Right lung (tissue), 5 donors: ENCODE results near the gene ATG7. TPM values are rescaled to one million over a fixed set of nuclear protein-coding genes. Genes with fewer than 3 reads are reported as not detected.
"Not testable (repeated sequence)": the region's sequence is repeated elsewhere in the genome, so short reads cannot be mapped to it uniquely, and the experiment has no call there.

ENCODE experiments used
- DNase-seq, 2 donors: peaks; one replicate each; pipeline ENCODE4 v3.0.0-alpha.2; 2013
- polyA plus RNA-seq, 5 donors: library from polyadenylated mRNA; unstranded; fragments of 120-200 nt; gene quantifications; one replicate each; pipeline versions ENCODE4 v1.2.1 to v1.2.3, GENCODE V29; 2013; ENCODE audit warnings: inconsistent platforms in 1 of 5, low replicate concordance in 1 of 5; ENCODE audit not compliant: insufficient read length in 5 of 5, insufficient read depth in 1 of 5

The ATG7 gene
- polyA plus RNA-seq, 5 donors = 20.5 to 30.7 (median 27.1) TPM

DNA sequence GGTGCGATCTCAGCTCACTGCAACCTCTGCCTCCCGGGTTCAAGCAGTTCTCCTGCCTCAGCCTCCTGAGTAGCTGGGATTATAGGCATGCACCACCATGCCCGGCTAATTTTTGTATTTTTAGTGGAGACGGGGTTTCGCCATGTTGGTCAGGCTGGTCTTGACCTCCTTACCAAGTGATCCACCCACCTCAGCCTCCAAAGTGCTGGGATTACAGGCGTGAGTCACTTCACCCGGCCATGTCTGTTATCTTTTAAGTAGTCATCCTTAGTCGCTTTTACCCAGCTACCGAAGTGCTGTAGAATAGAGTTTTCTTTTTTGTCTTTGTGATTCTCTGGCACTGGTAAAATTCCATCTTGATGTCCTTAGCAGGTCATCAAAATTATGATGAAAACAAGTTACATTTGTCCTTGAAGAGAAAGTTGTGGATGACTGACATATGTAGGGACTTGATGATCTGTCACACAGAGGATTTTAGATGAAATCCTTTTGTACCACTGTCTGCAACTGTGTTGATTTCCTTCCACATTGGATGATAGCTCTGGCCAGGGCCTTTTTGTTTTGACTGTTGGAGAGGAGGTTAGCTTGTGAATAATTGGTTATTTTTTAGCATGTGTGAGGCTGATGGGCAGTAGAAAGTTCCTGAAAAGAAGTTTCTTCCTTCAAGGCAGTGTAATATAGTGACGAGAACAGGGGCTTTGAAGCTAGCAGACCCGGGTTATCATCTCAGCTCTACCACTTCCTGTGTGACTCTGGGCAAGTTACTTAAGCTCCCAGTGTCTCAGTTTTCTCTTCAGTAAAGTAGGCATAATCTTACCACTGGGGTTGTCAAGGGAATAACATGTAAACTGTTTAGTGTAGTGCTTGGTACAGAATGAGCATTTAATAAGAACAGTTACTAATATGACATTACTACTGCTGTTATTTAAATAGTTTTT, 18.8 kb downstream of the ATG7 start:
- DNase-seq = no peak

DNA sequence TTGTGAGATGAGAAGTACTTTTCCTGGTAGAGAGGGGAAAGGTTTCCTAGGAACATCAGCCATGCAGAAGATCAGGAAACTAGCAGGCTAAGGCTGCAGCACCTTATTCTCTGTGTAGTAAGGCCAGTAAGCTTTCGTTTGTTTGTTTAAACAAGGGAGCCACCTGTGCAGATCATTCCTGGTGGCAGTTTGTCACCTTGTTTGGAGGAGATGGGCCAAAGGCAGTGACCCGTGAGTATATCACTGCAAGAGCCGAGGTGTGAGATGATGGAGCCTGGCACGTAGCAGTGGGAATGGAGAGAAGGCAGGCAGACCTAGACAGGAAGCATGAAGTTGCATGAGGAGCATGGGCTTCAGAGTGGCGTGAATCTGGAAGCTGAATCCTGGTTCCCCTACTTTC, 19.6 kb downstream of the ATG7 start:
- DNase-seq = no peak

DNA sequence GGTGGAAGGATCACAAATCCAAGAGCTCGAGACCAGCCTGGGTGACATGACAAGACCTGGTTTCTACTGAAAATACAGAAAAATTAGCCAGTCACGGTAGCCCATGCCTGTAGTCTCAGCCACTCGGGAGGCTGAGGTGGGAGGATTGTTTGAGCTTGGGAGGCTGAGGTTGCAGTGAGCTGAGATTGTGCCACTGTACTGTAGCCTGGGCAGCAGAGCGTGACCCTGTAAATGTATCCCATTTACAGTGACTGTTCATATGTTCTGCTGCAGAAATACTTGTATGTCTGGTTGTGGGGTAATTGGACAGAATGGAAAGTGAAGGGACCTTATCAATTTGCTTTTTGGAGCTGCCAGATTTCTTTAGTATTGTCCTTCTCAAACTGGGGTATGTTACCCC, 24.9 kb downstream of the ATG7 start:
- no peak for DNase-seq

DNA sequence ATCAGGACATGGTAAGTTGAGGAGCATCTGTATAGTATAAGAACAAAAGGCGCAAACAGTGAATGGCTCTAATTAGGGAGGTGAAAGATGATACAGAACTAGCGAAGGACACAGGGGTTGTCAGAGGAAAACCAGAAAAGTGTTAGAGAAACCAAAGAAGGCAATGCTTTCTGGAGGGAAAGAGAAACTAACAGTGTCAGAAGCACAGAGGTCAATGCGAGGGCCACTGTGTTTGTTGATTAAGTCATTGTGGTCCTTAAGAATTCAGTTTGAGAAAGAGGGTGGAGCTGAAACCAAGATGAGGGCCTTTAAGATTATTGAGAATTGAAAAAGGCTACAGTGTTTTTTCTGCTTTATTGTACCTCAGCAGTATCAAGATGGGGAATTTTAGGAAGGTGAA, 28.8 kb downstream of the ATG7 start:
- no peak for DNase-seq

DNA sequence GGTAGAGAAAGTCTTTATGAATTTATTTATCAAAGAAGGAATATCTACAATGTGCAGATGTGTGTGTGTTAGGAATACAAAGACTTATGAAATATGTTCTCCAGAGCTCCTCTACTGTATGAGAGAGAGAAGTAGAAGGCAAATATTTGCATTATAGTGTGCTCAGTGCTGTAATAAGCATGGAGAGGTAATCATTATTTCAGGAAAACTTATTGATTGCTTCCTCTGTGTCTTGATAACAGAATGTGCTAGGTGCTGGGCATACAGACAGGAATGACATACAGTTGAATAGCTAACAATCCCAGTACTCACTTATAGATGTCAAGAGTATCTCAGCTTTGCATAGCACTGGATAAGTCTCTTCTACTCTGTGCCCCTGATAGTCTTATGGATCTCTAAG, 30.2 kb downstream of the ATG7 start:
- DNase-seq = no peak

DNA sequence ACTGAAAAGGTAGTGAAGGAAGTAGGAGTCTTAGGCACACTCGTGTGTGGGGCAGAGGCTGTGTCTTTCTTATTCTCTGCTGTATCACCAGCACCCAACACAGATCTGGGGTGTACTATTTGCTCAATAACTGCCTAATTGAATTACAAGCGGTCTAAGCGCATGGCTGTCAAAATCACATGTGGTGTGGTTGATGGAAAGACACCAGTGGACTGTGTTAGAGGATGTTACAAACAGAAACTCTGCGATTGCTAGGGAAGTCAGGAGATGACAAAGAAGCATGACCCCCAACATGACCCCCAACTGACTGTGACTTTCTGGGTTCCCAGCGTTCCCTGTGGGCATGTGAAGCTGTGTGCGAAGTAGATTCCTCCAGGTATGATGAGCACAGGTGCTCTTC, 32.0 kb downstream of the ATG7 start:
- no peak for DNase-seq

DNA sequence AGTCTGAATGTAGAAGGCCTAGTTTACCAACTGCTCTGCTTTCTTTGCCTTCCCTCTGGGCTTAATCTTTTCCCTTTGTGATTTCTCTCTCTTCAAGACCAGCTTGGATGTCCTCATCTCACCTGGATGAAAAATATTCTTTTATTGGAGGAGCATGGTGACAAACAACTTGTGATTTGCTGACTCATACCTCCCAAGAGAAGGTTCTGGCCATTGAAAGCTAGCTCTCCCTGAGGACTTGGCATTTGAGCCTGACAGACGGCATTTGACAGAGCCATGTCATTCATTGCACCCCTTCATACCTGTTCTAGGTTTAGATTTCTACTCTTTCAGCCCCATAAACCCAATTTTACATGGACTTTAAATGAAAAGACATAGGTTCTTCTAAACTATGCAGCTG, 33.3 kb downstream of the ATG7 start:
- DNase-seq = no peak

DNA sequence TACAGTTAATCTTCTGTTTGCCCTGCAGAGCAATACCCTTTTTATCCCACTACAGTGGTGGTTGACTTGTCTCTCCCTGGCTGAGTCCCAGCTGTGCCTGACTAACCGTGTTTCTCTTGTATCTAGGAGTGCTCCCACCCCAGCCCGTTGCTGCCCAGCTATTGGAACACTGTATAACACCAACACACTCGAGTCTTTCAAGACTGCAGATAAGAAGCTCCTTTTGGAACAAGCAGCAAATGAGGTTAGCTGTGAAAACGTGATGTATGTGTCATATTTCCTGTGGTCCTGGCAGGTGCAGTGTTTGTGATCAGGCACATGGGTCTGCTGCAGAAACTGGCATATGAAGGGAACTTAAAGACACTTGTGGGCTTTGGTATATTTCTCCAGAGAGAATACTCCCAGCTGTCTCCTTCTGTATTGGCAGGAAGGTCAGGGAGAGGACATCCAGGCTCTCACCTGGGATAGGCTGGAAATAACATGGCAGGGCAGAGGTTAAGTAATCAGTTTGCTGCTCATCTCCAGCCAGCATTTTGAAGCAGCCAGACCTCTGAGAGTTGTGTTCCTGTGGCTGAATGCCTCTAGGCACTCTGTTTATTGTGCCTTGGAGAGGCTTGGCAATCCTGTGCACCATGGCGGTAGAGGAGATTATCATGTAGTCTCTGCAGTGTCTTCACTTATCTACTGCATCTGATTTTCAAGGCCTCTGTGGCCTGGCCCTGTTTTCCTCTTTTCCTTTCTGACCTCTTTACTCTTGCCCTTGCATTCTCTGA, 34.8 kb downstream of the ATG7 start:
- DNase-seq = no peak

DNA sequence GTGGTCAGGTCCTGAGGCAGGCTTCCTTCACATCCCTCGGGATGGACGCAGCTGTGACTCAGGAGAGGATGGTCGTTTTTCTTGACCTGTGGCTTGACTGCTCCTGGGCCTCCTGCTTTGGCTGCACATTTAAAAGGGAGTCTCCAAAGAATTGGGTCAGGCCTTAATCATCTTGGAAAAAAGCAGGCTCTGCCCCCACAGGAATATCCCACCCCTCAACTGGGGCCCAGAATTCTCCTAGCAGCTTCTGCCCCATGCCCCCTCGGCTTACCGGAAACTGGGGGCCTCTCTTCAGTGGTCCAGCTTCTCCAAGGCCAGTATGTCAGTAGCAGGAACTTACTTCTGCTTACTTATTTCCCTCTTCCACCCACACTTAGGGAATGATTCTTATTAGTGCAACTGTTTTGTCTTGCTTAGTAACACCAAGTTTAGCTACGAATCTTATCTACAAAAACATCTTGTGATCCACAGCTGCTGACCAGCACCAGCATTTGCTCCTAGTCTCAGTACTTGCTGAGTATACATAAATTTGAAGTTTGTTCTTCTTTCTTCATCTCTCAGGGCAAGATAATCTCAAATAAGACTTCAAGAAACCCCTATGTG, 35.7 kb downstream of the ATG7 start:
- no peak for DNase-seq

DNA sequence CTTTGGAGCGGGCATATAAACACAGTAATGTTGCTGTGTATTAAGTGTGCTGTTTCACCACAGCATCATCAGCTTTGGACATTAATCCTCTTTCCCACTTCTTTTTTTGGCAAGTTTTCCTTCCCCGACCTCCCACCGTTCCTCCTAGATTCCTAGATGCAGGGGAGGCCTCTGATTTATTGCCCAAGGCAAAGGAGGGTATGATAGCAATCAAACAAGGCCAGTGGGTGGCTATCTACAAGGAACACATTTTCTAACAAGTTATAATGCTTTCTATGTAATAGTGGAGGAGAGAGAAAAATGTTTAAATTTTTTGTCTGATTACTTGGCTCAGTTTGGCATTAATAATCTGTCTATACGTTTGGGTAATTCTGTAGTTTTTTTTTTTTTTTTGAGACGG, 38.1 kb downstream of the ATG7 start:
- DNase-seq = no peak

DNA sequence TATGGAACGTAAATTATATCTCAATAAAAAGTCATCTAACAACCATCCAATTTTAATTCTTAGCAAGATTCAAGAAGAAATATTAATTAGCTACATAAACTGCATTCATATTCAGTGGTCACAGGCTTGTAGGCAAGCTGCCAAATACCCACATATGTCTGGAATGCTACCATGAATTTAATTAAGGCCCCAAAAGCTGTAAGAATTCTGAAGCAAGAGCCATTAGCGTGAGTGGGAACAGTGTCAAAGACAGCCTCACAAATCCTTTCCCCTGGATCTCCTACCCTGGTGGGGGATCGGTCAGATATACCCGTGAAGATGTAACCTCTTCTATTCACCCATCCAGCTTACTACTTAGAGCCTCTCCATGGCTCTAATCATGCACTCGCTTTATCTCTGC, 40.0 kb downstream of the ATG7 start:
- DNase-seq = no peak

DNA sequence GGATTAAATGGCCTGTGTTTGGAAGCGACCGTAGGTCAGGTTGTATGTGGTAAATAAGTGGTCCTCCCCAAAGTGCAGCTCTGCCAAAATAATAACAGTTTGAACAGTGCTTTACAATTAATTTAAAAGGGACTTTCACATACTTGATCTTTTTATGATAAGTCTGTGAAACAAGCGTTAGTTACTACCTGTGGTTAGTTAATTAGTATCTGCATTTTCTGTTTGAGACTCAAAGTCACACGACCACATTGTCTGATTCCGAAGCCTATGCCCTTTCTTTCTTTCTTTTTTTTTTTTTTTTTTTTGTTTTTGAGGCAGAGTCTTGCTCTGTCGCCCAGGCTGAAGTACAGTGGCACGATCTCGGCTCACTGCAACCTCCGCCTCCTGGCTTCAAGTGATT, 45.1 kb downstream of the ATG7 start:
- DNase-seq = no peak

DNA sequence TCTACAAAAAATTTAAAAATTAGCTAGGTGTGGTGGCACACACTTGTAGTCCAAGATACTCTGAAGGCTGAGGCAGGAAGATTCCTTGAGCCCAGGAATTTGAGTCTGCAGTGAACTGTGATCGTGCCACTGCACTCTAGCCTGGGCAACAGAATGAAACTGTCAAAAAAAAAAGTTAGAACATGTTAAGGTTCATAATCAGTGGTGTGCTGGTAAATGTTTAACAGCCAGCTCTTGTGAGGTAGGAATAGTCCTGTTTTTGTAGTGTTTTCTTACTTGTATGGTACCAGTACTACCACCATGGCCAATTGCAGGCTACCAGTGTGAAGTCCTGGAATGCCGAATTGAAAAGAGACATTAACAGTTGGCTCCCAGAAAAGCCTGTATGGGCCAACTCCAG, 50.7 kb downstream of the ATG7 start:
- DNase-seq = no peak

DNA sequence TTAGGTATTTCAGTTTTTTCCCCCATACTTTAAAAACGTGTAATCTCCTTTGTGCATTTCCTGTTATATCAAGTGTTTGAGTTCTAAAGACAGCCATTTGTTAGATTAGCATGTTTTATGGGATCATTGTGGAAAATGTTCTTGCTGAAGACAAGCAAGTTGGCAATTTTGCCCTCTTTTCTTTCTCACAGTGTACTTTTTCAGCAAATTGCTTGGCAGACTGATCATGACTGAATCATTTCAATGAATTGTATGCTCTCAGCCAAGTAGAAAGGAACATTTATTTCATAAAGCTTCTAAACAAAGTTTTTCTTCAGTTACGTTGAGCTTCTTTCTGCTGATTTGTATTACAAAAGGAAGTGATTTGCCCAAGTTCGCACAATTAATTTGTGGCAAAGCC, 51.6 kb downstream of the ATG7 start:
- peak; percentile 8 to 23 for DNase-seq

DNA sequence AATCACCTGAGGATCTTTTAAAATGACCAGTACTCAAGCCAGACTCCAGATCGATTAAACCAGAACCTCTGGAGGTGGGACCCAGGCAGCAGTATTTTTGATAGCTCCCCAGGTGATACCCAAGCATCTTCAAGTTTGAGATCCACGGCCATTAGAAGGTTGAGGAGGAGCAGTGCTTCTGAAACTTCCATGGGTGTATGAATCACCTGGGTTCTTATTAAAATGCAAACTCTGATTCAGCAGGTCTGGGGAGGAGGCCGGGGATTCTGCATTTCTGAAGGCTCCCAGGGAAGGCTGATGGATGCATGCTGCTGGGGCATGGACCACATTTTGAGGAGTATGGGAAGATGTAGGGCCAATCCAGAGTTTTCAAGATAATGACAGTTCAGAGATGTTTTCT, 55.4 kb downstream of the ATG7 start:
- DNase-seq = no peak

DNA sequence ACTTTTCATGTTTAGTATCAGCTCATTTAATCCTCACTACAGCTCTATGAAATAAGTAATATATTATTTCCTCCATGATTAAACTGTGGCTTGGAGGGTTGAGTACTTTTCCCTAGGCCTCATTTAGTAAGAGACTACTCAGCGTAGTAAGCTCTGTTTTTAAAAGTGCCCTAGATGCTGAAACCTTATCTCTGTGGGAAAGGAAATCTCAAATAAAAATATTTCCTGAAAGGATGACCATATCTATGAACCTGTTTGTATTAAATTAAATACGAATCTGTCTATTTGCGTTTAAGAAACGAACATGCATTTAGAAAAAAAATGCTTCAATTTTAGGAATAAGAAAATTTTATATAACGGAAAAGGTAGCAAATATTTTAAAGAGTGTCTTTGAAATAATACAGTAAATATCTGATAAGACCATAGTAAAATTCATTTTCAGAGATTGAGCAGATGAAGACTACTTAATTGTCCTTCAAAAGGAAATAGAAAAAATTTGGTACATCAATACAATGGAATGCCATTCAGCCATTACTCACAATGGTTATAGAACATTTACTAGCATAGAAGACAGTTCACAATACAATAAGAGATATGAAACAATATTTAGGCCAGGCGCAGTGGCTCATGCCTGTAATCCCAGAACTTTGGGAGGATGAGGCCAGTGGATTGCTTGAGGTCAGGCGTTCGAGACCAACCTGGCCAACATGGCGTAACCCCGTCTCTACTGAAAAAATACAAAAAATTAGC, 56.2 kb downstream of the ATG7 start:
- DNase-seq = no peak

DNA sequence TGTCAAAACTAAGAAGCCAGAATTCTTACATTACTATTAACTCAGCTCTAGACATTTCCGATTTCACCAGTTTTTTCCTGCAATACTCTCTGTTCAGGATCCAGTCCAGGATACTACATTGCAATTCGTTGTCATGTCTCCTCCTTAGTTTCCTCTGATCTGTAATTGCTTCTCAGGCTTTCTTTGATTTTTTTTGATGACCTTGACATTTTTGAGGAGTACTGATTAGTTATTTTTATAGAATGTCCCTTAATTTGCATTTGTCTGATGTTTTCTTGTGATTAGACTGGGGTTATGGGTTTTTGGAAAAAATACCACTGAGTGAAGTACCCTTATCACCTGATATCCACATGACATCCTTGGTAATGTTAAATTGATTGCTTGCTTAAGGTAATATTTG, 57.6 kb downstream of the ATG7 start:
- no peak for DNase-seq

DNA sequence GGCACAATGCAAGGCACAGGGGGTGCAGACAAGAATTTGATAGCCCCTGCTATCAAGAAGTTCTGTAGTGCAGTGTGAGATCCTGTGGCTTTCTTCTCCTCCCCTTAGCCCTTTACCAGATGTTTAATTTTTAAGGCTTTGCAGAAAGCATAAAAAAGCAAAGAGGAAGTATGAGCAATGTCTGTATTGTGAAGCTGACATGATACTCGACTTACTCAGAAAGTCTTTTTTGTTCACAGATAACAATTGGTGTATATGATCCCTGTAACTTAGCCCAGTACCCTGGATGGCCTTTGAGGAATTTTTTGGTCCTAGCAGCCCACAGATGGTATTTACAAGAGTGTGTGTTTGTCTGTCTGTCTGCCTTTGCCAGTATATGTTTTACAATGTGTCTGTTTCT, 58.9 kb downstream of the ATG7 start:
- no peak for DNase-seq

DNA sequence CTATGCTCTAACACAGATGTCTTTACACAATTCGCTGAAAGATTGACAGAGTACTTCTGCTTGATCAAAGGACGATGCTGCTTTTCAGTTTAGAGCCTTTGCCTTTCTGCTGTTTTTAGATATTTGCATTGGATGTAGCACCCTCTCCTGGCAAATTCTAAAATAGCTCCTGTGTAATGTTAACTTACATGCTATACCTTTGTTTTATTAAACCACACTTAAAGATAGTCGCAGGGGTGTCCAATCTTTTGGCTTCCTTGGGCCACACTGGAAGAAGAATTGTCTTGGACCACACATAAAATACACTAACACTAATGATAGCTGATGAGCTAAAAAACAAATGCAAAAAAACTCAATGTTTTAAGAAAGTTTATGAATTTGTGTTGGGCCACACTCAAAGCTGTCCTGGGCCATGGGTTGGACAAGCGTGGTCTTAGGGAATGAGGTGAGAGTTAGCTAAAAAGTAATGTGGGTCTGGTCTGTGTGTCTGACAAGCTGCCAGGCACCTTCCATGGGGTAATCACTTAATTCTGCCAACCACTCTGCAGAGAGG, 62.9 kb downstream of the ATG7 start:
- peak; percentile 37 to 63 for DNase-seq

DNA sequence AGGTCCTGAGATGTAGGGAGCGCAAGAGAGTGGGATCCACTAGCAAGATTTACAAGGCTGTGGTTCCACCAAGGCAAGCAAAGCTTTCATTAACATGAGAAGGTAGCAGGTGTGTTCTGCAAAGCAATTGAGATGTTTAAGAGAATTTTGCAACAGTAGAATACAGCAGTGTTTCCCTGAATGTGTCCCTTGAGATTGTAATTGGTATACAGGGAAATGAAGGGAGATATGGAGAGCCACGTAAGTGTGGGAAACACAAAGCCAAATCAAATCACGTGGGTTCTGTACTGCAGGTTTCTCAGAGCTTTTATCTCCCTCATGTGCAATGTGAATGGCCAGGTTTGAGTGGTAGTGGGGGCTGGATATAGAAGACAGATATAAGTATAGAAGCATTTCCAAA, 67.3 kb downstream of the ATG7 start:
- no peak for DNase-seq

DNA sequence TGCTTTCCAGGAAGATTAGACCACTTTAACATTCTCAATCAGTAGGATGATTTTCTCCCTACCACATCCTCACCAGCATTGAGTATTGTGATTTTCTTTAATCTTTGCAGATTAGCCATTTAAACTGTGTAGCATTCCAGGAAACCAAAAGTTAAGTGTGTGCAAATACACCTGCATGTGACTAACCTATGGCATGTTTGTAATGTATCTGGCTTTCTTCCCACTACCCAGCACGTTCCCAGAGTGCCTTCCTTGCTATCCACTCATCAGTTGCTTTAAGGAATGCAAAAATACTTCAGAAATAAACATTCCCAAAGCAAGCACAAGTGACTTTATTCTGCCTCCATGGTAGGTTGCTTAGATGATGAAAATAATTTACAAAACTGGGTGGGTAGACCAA, 74.2 kb downstream of the ATG7 start:
- DNase-seq = no peak

DNA sequence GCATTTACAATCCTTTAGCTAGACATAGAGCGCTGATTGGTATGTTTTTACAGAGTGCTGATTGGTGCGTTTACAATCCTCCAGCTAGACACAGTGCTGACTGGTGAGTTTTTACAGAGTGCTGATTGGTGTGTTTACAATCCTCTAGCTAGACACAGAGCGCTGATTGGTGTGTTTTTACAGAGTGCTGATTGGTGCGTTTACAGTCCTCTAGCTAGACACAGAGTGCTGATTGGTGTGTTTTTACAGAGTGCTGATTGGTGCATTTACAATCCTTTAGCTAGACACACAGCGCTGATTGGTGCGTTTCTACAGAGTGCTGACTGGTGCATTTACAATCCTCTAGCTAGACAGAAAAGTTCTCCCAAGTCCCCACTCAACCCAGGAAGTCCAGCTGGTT, 76.7 kb downstream of the ATG7 start:
- not testable (repeated sequence) for DNase-seq
